Calu3 (cell line): ENCODE results near the gene NPM1. TPM values are rescaled to one million over a fixed set of nuclear protein-coding genes. Genes with fewer than 3 reads are reported as not detected.
A peak's percentile ranks its signal among the peaks of the same experiment; 100 is the strongest.

Experiments
- BruUV-seq: library from RNA; stranded (reverse); fragments of 400-500 nt; replicated peaks from 2 replicates; lab custom pipeline; 2021; lab: Mats Ljungman, UMichigan
- CTCF ChIA-PET: fragments of 300-600 bp; sonication (Branson Sonifier 250); formaldehyde crosslinking; loops from one replicate; lab custom pipeline; 2022; ENCODE audit warnings: antibody characterized with exemption; lab: Charles Lee
- DNase-seq: peaks from one replicate; pipeline ENCODE4 v3.0.0; 2022
- H3K27ac Mint-ChIP-seq: one replicate; pipeline ENCODE4 v1.8.0; 2022; ENCODE audit warnings: mixed read lengths; ENCODE audit not compliant: unreplicated experiment
- H3K27me3 Mint-ChIP-seq: one replicate; pipeline ENCODE4 v1.8.0; 2022; ENCODE audit warnings: mixed read lengths; ENCODE audit not compliant: unreplicated experiment
- H3K36me3 Mint-ChIP-seq: one replicate; pipeline ENCODE4 v1.8.0; 2022; ENCODE audit warnings: mild to moderate bottlenecking, moderate library complexity, mixed read lengths; ENCODE audit not compliant: insufficient read depth, unreplicated experiment
- H3K4me1 Mint-ChIP-seq: one replicate; pipeline ENCODE4 v1.8.0; 2022; ENCODE audit warnings: mild to moderate bottlenecking, low read depth, mixed read lengths; ENCODE audit not compliant: unreplicated experiment
- H3K4me3 Mint-ChIP-seq: one replicate; pipeline ENCODE4 v1.8.0; 2022; ENCODE audit warnings: mild to moderate bottlenecking, low read depth, moderate library complexity, mixed read lengths; ENCODE audit not compliant: unreplicated experiment
- H3K9me3 Mint-ChIP-seq: one replicate; pipeline ENCODE4 v1.8.0; 2022; ENCODE audit warnings: low read depth, mixed read lengths; ENCODE audit not compliant: unreplicated experiment
- intact Hi-C: fragments of 100-400 bp; cut with micrococcal nuclease; formaldehyde crosslinking; loops from one replicate; pipeline ENCODE4 v1.10.0; 2022; ENCODE audit not compliant: unreplicated experiment
- total RNA-seq: library from RNA; stranded (reverse); gene quantifications from 2 replicates; pipeline ENCODE4 v1.2.3, GENCODE V29; 2022
- TF ChIP-seq, protein P1 (sequence below): fragments of 200-600 bp; IDR thresholded peaks from one replicate; pipeline ENCODE4 v1.8.0; 2022; ENCODE audit warnings: antibody characterized with exemption; ENCODE audit not compliant: unreplicated experiment

NPM1 gene
- total RNA-seq, 1 experiment from 2014 or later, result 1,863 TPM

DNA sequence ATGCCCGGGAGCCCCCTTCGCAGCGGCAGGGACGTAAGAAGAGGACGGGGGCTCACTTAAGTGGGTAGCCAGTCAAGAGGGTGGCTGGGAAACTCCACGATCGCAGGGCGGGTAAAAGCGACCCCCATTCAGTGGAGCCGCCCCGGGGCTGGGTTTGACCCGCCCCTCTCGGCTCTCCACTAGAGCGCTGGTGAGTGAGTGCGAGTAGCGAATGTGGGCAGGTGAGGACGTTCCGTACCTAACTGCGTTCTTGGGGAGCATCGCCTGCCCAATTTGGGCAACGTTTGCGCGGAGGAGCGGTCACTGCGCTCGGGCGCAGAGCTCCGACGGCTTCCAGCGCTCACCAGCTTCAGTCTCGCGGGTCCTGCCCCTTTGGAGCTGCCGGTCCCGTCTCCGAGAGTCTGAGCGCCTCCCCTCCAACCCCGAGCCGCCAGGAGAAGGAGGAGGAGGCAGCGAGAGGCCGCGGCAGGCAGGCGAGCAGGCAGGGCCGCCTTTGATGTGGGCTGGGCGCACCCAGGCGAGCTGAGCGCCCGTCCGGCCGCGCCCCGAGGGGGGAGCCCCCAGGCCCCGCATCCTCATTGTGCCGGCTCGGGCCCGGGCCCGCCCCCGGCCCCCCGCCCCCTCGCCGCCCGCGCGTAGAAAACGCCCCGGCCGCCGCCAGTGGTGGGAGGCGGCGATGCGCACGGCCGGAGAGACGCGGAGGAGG is 31.5 kb downstream of the NPM1 start, which contains the start of gene FGF18:
FGF18 (plus strand) TSS at position 666 of the 706 bp plus-strand sequence. CDS start 553 bp downstream, outside the sequence.
- Mint-ChIP-seq H3K9me3 (no peaks in the 10 kb centered on the region), H3K4me1 (peaks cover 32% of the 10 kb centered on the region), H3K27me3 (peaks cover 26% of the 10 kb centered on the region), H3K27ac (peak within 1 kb of the TSS; percentile 65), H3K36me3 (peaks cover 46% of the 10 kb centered on the region), H3K4me3 (peak within 1 kb of the TSS; percentile 88)
- no TSS peak for BruUV-seq
- DNase-seq, result peak; percentile 69
- CTCF ChIA-PET, result interaction anchor here (0.5 to 1.4 kb wide), 11 partner anchors 8 to 1586 kb away, joined by 3 to 4 read pairs (median 3); partner anchors contain the start of gene FBXW11
- TF ChIP-seq, protein P1, sequence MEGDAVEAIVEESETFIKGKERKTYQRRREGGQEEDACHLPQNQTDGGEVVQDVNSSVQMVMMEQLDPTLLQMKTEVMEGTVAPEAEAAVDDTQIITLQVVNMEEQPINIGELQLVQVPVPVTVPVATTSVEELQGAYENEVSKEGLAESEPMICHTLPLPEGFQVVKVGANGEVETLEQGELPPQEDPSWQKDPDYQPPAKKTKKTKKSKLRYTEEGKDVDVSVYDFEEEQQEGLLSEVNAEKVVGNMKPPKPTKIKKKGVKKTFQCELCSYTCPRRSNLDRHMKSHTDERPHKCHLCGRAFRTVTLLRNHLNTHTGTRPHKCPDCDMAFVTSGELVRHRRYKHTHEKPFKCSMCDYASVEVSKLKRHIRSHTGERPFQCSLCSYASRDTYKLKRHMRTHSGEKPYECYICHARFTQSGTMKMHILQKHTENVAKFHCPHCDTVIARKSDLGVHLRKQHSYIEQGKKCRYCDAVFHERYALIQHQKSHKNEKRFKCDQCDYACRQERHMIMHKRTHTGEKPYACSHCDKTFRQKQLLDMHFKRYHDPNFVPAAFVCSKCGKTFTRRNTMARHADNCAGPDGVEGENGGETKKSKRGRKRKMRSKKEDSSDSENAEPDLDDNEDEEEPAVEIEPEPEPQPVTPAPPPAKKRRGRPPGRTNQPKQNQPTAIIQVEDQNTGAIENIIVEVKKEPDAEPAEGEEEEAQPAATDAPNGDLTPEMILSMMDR, result no peak
- intact Hi-C loops, result loop anchor here (5.0 to 10.0 kb wide), 2 partner anchors 186 to 428 kb away; no protein-coding TSS in a partner anchor

DNA sequence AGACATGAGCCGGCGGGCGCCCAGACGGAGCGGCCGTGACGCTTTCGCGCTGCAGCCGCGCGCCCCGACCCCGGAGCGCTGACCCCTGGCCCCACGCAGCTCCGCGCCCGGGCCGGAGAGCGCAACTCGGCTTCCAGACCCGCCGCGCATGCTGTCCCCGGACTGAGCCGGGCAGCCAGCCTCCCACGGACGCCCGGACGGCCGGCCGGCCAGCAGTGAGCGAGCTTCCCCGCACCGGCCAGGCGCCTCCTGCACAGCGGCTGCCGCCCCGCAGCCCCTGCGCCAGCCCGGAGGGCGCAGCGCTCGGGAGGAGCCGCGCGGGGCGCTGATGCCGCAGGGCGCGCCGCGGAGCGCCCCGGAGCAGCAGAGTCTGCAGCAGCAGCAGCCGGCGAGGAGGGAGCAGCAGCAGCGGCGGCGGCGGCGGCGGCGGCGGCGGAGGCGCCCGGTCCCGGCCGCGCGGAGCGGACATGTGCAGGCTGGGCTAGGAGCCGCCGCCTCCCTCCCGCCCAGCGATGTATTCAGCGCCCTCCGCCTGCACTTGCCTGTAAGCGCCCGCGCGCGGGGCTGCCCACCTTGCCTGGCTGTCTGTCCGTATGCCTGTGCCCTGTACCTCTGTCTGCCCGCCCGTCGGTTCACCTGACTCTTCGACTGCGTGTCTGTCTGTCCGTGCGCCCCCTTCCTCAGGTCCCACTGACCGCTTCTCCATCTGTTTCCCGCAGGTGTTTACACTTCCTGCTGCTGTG is 32.2 kb downstream of the NPM1 start:
- Mint-ChIP-seq H3K27ac (peak overlapping the region; percentile 65), H3K9me3 (no peaks in the 10 kb centered on the region), H3K4me3 (peak overlapping the region; percentile 88), H3K36me3 (peaks cover 39% of the 10 kb centered on the region), H3K4me1 (peaks cover 39% of the 10 kb centered on the region), H3K27me3 (peaks cover 26% of the 10 kb centered on the region)
- CTCF ChIA-PET, result interaction anchor here (0.9 to 1.3 kb wide), 3 partner anchors 63 to 492 kb away, joined by 3 to 4 read pairs (median 4); no protein-coding TSS in a partner anchor
- peak; percentile 65 for DNase-seq
- TF ChIP-seq, protein P1, result no peak
- BruUV-seq, result no TSS peak
- intact Hi-C loops, result loop anchor here (2.0 to 10.0 kb wide), 4 partner anchors 185 to 807 kb away; no protein-coding TSS in a partner anchor

DNA sequence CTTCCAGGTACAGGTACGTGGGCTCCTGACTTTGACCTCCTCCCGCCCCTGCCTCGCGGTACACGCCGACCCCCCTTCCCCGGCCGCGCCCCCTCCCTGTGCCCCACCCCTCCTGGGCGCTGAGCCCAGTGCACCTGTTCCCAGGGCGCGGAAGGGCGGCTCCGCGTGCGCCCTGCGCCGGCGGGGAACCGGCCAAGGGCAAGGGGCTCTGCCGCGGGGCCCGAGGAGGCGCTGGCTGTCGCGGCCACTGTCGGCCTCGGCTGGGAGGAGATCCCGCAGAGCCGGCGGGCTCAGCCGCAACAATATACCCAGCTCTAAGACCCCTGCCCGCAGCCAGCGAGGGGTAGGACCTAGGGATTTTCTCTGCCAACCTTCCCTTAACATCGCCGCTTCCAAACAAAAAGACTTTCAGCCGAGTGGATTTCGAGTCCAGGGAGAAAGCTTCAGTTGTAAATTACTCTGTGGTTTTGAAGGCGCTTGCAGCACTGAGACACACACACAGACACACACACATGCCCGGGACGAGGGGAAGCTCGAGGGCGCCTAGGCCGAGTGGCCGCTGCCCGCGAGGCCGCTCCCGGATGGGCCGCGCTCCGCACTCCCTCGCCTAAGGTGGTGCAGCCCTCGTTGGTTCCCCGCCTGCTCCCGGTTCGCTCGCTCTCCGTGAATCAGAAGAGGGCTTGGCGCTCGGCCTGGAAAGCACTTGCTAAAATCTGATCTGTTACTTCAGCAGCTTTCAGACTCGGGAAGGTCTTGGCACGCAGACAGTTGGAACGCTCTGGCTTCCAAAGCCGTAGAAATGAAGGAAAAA is 33.0 kb downstream of the NPM1 start:
- Mint-ChIP-seq H3K4me3 (peak overlapping the region; percentile 88), H3K4me1 (peaks cover 42% of the 10 kb centered on the region), H3K36me3 (peaks cover 33% of the 10 kb centered on the region), H3K27me3 (peaks cover 26% of the 10 kb centered on the region), H3K27ac (peak overlapping the region; percentile 65), H3K9me3 (no peaks in the 10 kb centered on the region)
- intact Hi-C loops, result loop anchor here (2.0 to 5.0 kb wide), 2 partner anchors 486 to 807 kb away; no protein-coding TSS in a partner anchor
- TF ChIP-seq, protein P1, result no peak
- DNase-seq, result peak; percentile 38
- CTCF ChIA-PET, result interaction anchor here (0.6 kb wide), 1 partner anchor 67 kb away, joined by 4 read pairs; no protein-coding TSS in a partner anchor
- no TSS peak for BruUV-seq
